ENCODE measurements around the gene TXLNA. TPM values are rescaled to one million over a fixed set of nuclear protein-coding genes. Genes with fewer than 3 reads are reported as not detected.

TXLNA gene
- total and polyA plus RNA-seq, 9 donors: 23.9 to 71.9 (median 47.8) TPM

DNA sequence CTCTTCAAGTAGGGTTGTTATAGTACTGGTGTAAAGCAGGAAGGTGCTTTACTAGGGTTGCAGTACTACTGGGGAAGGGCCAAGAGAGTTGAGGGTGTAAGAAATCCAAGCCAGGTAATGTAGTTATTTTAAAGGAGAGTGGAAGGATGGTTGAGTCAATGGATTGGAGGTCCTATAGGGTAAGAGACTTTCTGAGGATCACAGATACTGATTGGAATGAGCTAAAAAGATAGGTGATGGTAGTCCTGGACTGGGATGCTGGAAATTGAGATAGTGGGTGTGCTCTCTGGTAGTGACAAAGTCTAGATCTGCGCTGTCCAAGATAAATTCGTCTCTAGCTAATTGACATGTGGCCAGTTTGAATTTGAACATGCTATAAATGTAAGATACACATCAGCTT lies 7.0 kb downstream of the TXLNA start:
- WGBS, 3 donors: 90 to 94% (median 91%) methylated on average over 2 of the region's 2 CpGs
- TF ChIP-seq EP300 (IDR thresholded peaks at IDR 0.05): no peak
- TF ChIP-seq, protein P1, sequence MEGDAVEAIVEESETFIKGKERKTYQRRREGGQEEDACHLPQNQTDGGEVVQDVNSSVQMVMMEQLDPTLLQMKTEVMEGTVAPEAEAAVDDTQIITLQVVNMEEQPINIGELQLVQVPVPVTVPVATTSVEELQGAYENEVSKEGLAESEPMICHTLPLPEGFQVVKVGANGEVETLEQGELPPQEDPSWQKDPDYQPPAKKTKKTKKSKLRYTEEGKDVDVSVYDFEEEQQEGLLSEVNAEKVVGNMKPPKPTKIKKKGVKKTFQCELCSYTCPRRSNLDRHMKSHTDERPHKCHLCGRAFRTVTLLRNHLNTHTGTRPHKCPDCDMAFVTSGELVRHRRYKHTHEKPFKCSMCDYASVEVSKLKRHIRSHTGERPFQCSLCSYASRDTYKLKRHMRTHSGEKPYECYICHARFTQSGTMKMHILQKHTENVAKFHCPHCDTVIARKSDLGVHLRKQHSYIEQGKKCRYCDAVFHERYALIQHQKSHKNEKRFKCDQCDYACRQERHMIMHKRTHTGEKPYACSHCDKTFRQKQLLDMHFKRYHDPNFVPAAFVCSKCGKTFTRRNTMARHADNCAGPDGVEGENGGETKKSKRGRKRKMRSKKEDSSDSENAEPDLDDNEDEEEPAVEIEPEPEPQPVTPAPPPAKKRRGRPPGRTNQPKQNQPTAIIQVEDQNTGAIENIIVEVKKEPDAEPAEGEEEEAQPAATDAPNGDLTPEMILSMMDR (IDR thresholded peaks at IDR 0.05): no peak
- no peak for TF ChIP-seq POLR2A (IDR thresholded peaks at IDR 0.05)
- Histone ChIP-seq H3K27me3 (no peaks in the 10 kb centered on the region), H3K4me1 (ENCODE audit: insufficient read depth) (peaks cover 3% of the 10 kb centered on the region), H3K4me3 (no peak overlapping the region), H3K9me3 (no peaks in the 10 kb centered on the region), H3K27ac (no peak overlapping the region), H3K36me3 (no peaks in the 10 kb centered on the region)
- intact Hi-C loops (cut with DNase I): loop anchor here in 1 of 4 donors (5.0 kb wide), 1 partner anchor 49 kb away; no protein-coding TSS in a partner anchor
- no peak for DNase-seq

DNA sequence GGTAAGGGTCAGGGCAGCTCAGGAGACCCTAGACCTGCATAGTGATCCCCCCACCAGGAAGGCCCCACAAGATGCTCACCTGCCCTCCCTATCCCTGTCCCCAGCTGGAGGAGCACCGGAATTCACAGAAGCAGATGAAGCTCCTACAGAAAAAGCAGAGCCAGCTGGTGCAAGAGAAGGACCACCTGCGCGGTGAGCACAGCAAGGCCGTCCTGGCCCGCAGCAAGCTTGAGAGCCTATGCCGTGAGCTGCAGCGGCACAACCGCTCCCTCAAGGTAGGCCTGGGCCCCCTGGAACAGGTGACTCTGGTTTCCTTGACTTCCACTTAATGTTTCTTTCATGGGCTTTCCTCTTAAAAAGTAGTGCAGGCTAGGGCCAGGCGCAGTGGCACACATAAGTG lies 8.4 kb downstream of the TXLNA start:
- intact Hi-C loops (cut with DNase I): loop anchor here in 1 of 4 donors (5.0 kb wide), 1 partner anchor 51 kb away; no protein-coding TSS in a partner anchor
- H3K9me3 ChIP-seq: no peaks in the 10 kb centered on the region
- TF ChIP-seq EP300 (IDR thresholded peaks at IDR 0.05) (no peak), POLR2A (IDR thresholded peaks at IDR 0.05) (no peak)
- TF ChIP-seq, protein P1 (IDR thresholded peaks at IDR 0.05): no peak
- no peak overlapping the region for H3K27ac ChIP-seq
- H3K4me1 ChIP-seq (ENCODE audit: insufficient read depth): peaks cover 1% of the 10 kb centered on the region
- H3K27me3 ChIP-seq: no peaks in the 10 kb centered on the region
- 91 to 96% (median 94%) methylated on average over 9 of the region's 9 CpGs for WGBS, 3 donors
- H3K36me3 ChIP-seq: no peaks in the 10 kb centered on the region
- H3K4me3 ChIP-seq: no peak overlapping the region
- DNase-seq: no peak

DNA sequence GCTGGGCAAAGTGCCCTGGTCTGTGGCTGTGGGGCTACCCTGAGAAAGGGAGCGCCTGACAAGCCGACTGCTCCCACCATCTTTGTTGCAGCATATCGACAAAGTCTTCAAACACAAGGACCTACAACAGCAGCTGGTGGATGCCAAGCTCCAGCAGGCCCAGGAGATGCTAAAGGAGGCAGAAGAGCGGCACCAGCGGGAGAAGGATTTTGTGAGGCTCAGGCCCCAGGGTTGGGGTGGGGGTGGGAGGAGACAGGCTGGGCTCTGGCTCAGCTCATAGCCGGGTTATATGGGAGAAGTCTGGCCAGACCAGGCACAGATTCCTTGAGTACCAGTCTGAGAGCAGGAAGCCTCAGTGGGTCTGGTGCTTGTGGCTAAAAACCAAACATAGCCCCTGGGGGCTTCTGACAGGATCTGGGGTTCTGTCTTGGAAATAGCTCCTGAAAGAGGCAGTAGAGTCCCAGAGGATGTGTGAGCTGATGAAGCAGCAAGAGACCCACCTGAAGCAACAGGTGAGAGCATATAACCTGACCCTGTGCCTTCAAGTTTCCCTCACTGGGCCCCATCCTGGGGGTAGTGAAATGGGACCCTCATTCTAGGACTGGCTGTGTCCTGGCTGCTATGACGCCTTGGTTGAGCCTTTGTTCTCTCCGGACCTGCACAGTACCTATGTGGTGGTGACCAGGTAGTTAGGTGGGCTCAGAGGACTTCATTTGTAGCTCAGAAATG lies 12.9 kb downstream of the TXLNA start:
- Histone ChIP-seq H3K9me3 (no peaks in the 10 kb centered on the region), H3K36me3 (no peaks in the 10 kb centered on the region), H3K27me3 (no peaks in the 10 kb centered on the region), H3K4me1 (ENCODE audit: insufficient read depth) (no peaks in the 10 kb centered on the region), H3K4me3 (no peak overlapping the region), H3K27ac (no peak overlapping the region)
- TF ChIP-seq EP300 (IDR thresholded peaks at IDR 0.05) (no peak), POLR2A (IDR thresholded peaks at IDR 0.05) (no peak)
- TF ChIP-seq, protein P1 (IDR thresholded peaks at IDR 0.05): no peak
- intact Hi-C loops (cut with DNase I): no loop called here
- peak in 1 of 5 donors; percentile 23 for DNase-seq
- WGBS, 3 donors: 76 to 90% (median 90%) methylated on average over 8 of the region's 8 CpGs

DNA sequence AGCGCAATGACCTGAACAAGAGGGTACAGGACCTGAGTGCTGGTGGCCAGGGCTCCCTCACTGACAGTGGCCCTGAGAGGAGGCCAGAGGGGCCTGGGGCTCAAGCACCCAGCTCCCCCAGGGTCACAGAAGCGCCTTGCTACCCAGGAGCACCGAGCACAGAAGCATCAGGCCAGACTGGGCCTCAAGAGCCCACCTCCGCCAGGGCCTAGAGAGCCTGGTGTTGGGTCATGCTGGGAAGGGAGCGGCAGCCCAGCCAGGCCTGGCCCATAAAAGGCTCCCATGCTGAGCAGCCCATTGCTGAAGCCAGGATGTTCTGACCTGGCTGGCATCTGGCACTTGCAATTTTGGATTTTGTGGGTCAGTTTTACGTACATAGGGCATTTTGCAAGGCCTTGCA lies 15.5 kb downstream of the TXLNA start:
- WGBS, 3 donors: 93 to 96% (median 93%) methylated on average over 6 of the region's 6 CpGs
- H3K36me3 ChIP-seq: no peaks in the 10 kb centered on the region
- intact Hi-C loops (cut with DNase I): no loop called here

More for the DNA sequence above, 15.5 kb downstream of the TXLNA start:
- H3K27me3 ChIP-seq: no peaks in the 10 kb centered on the region
- H3K4me1 ChIP-seq (ENCODE audit: insufficient read depth): peaks cover 5% of the 10 kb centered on the region
- H3K9me3 ChIP-seq: no peaks in the 10 kb centered on the region
- DNase-seq: no peak
- H3K27ac ChIP-seq: no peak overlapping the region
- TF ChIP-seq POLR2A (IDR thresholded peaks at IDR 0.05): no peak
- TF ChIP-seq EP300 (IDR thresholded peaks at IDR 0.05): no peak
- TF ChIP-seq, protein P1 (IDR thresholded peaks at IDR 0.05): no peak
- no peak overlapping the region for H3K4me3 ChIP-seq

All from ovary (tissue), 9 donors.